Measurements from ENCODE around the gene MS4A8. TPM values are rescaled to one million over a fixed set of nuclear protein-coding genes. Genes with fewer than 3 reads are reported as not detected.

The MS4A8 gene
- total RNA-seq, 1 experiment from 2014 or later, result not detected

DNA sequence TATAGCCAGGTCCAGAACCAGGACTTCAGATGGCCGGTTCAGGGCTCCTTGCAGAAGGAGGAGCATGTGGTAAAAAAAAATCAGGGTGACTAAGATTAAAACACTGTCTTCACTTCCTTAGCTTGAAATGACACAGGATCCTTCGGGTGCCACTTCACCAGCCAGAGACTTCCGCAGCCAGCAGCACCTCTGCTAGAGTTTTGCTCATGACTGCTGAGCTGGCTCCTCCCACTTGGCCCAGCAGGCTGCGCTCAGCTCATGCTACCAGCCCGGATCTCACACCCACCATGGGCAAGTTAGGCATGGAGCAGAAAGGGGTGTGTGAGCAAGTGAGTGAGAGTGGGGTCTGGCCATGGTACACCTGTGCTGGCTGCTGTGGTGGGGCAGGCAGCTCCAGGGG lies 18.5 kb downstream of the MS4A8 start:
- no peak overlapping the region for H3K27ac Mint-ChIP-seq (ENCODE audit: low read depth, unreplicated experiment)
- H3K36me3 Mint-ChIP-seq (ENCODE audit: insufficient read depth, unreplicated experiment), result no peaks in the 10 kb centered on the region

GRCh38 chr11:60718524-60719316 lies 19.3 kb downstream of the MS4A8 start:
- BruUV-seq (replicated peaks), result no TSS peak
- no peaks in the 10 kb centered on the region for H3K4me1 Mint-ChIP-seq (ENCODE audit: insufficient read depth, unreplicated experiment)
- POLR2A ChIA-PET, result no interaction called here

More for the DNA sequence above, 18.5 kb downstream of the MS4A8 start:
- no TSS peak for BruUV-seq (replicated peaks)
- POLR2A ChIA-PET, result no interaction called here
- H3K4me3 Mint-ChIP-seq (ENCODE audit: unreplicated experiment), result no peak overlapping the region
- no peak for TF ChIP-seq CTCF (IDR thresholded peaks at IDR 0.05; ENCODE audit: unreplicated experiment)
- H3K4me1 Mint-ChIP-seq (ENCODE audit: insufficient read depth, unreplicated experiment), result no peaks in the 10 kb centered on the region
- peaks cover 16% of the 10 kb centered on the region for H3K27me3 Mint-ChIP-seq (ENCODE audit: insufficient read depth, unreplicated experiment)
- intact Hi-C loops (cut with micrococcal nuclease), result no loop called here
- CTCF ChIA-PET, result no interaction called here
- H3K9me3 Mint-ChIP-seq (ENCODE audit: unreplicated experiment), result no peaks in the 10 kb centered on the region
- no peak for DNase-seq (ENCODE audit: unreplicated experiment)

GRCh38 chr11:60719391-60719790 lies 20.0 kb downstream of the MS4A8 start:
- Mint-ChIP-seq H3K4me1 (ENCODE audit: insufficient read depth, unreplicated experiment) (no peaks in the 10 kb centered on the region), H3K27ac (ENCODE audit: low read depth, unreplicated experiment) (no peak overlapping the region), H3K4me3 (ENCODE audit: unreplicated experiment) (no peak overlapping the region), H3K36me3 (ENCODE audit: insufficient read depth, unreplicated experiment) (no peaks in the 10 kb centered on the region), H3K27me3 (ENCODE audit: insufficient read depth, unreplicated experiment) (peaks cover 16% of the 10 kb centered on the region), H3K9me3 (ENCODE audit: unreplicated experiment) (no peaks in the 10 kb centered on the region)
- TF ChIP-seq CTCF (IDR thresholded peaks at IDR 0.05; ENCODE audit: unreplicated experiment), result no peak
- BruUV-seq (replicated peaks), result no TSS peak
- ChIA-PET POLR2A (no interaction called here), CTCF (no interaction called here)
- no peak for DNase-seq (ENCODE audit: unreplicated experiment)
- intact Hi-C loops (cut with micrococcal nuclease), result no loop called here

More at GRCh38 chr11:60718524-60719316, 19.3 kb downstream of the MS4A8 start:
- TF ChIP-seq CTCF (IDR thresholded peaks at IDR 0.05; ENCODE audit: unreplicated experiment), result no peak
- Mint-ChIP-seq H3K9me3 (ENCODE audit: unreplicated experiment) (no peaks in the 10 kb centered on the region), H3K27ac (ENCODE audit: low read depth, unreplicated experiment) (no peak overlapping the region), H3K4me3 (ENCODE audit: unreplicated experiment) (no peak overlapping the region), H3K36me3 (ENCODE audit: insufficient read depth, unreplicated experiment) (no peaks in the 10 kb centered on the region), H3K27me3 (ENCODE audit: insufficient read depth, unreplicated experiment) (peaks cover 20% of the 10 kb centered on the region)
- no peak for DNase-seq (ENCODE audit: unreplicated experiment)
- CTCF ChIA-PET, result no interaction called here
- intact Hi-C loops (cut with micrococcal nuclease), result no loop called here

DNA sequence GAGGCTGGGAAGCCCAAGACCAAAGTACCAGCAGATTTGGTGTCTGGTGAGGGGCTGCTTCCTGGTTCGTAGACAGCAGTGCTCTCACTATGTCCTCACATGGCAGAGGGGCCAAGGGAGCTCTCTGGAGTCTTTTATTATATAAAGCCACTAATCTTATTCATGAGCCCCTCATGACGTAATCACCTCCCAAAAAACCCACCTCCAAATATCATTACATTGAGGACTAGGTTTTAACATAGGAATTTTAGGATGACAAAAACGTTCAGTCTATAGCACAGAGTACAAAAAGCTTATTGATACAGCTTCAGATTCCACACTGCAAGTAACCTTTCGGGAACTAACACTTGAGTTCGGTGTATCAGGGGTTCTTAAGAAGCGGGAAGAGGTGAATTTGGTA lies 21.0 kb downstream of the MS4A8 start:
- H3K4me3 Mint-ChIP-seq (ENCODE audit: unreplicated experiment), result no peak overlapping the region
- no peak overlapping the region for H3K27ac Mint-ChIP-seq (ENCODE audit: low read depth, unreplicated experiment)
- no peaks in the 10 kb centered on the region for H3K36me3 Mint-ChIP-seq (ENCODE audit: insufficient read depth, unreplicated experiment)
- H3K4me1 Mint-ChIP-seq (ENCODE audit: insufficient read depth, unreplicated experiment), result no peaks in the 10 kb centered on the region
- POLR2A ChIA-PET, result no interaction called here
- TF ChIP-seq CTCF (IDR thresholded peaks at IDR 0.05; ENCODE audit: unreplicated experiment), result no peak
- CTCF ChIA-PET, result interaction anchor here (0.5 kb wide), 1 partner anchor 42 kb away, joined by 3 read pairs; no protein-coding TSS in a partner anchor
- BruUV-seq (replicated peaks), result no TSS peak
- no peaks in the 10 kb centered on the region for H3K9me3 Mint-ChIP-seq (ENCODE audit: unreplicated experiment)
- DNase-seq (ENCODE audit: unreplicated experiment), result no peak
- peaks cover 10% of the 10 kb centered on the region for H3K27me3 Mint-ChIP-seq (ENCODE audit: insufficient read depth, unreplicated experiment)
- intact Hi-C loops (cut with micrococcal nuclease), result no loop called here

Measured in MCF 10A (cell line).